ENCODE data around the gene FOXN3. TPM values are rescaled to one million over a fixed set of nuclear protein-coding genes. Genes with fewer than 3 reads are reported as not detected.

The FOXN3 gene
- total RNA-seq, 4 donors from 2014 or later = 99.6 to 172 (median 103) TPM

GRCh38 chr14:89409961-89410360 lies 7.1 kb downstream of the FOXN3 start:
- Histone ChIP-seq H3K27me3 (no peaks in the 10 kb centered on the region), H3K4me1 (peaks cover 60 to 63% of the 10 kb centered on the region in 2 donors), H3K36me3 (peaks cover 0 to 19% of the 10 kb centered on the region in 2 donors), H3K4me3 (no peak overlapping the region), H3K9me3 (no peaks in the 10 kb centered on the region), H3K27ac (peak overlapping the region; percentile 56 to 82 (median 75))
- in situ Hi-C loops (cut with MboI; ENCODE audit: low sequenced_read_pairs in 4 of 4) = loop anchor here in 3 of 4 donors (10.0 to 25.0 kb wide), 3 partner anchors 225 to 373 kb away; no protein-coding TSS in a partner anchor
- TF ChIP-seq CTCF (IDR thresholded peaks at IDR 0.05 in 4 of 5, conservative IDR thresholded peaks at IDR 0.05 in 1 of 5) (no peak), POLR2A (IDR thresholded peaks at IDR 0.05) (no peak)
- intact Hi-C loops (cut with DNase I; ENCODE audit: low total_unique reads) = loop anchor here (10.0 kb wide), 1 partner anchor 385 kb away; no protein-coding TSS in a partner anchor
- ATAC-seq (no peak), DNase-seq (no peak)

GRCh38 chr14:89408907-89409700 lies 7.9 kb downstream of the FOXN3 start:
- DNase-seq = no peak
- H3K9me3 ChIP-seq = no peaks in the 10 kb centered on the region
- peak; percentile 57 to 70 for ATAC-seq
- peaks cover 0 to 19% of the 10 kb centered on the region in 2 donors for H3K36me3 ChIP-seq
- H3K27ac ChIP-seq = peak overlapping the region; percentile 56 to 82 (median 75)
- in situ Hi-C loops (cut with MboI; ENCODE audit: low sequenced_read_pairs in 4 of 4) (loop anchor here in 2 of 4 donors (25.0 kb wide), 1 partner anchor 372 kb away; no protein-coding TSS in a partner anchor), intact Hi-C loops (cut with DNase I; ENCODE audit: low total_unique reads) (no loop called here)
- peaks cover 56 to 59% of the 10 kb centered on the region in 2 donors for H3K4me1 ChIP-seq
- no peak overlapping the region for H3K4me3 ChIP-seq
- H3K27me3 ChIP-seq = no peaks in the 10 kb centered on the region
- TF ChIP-seq CTCF (IDR thresholded peaks at IDR 0.05 in 4 of 5, conservative IDR thresholded peaks at IDR 0.05 in 1 of 5) (no peak), POLR2A (IDR thresholded peaks at IDR 0.05) (no peak)

- Histone ChIP-seq H3K36me3 (peaks cover 0 to 19% of the 10 kb centered on the region in 2 donors), H3K27ac (peak overlapping the region; percentile 56 to 82 (median 75)), H3K27me3 (no peaks in the 10 kb centered on the region), H3K9me3 (no peaks in the 10 kb centered on the region), H3K4me3 (no peak overlapping the region), H3K4me1 (peaks cover 55 to 58% of the 10 kb centered on the region in 2 donors)
- intact Hi-C loops (cut with DNase I; ENCODE audit: low total_unique reads) = no loop called here
- DNase-seq = no peak
- no peak for TF ChIP-seq POLR2A (IDR thresholded peaks at IDR 0.05)
- no peak for TF ChIP-seq CTCF (IDR thresholded peaks at IDR 0.05 in 4 of 5, conservative IDR thresholded peaks at IDR 0.05 in 1 of 5)
- in situ Hi-C loops (cut with MboI; ENCODE audit: low sequenced_read_pairs in 4 of 4) = loop anchor here in 2 of 4 donors (25.0 kb wide), 1 partner anchor 371 kb away; no protein-coding TSS in a partner anchor
- no peak for ATAC-seq
These were observed 9.2 kb downstream of the FOXN3 start for GRCh38 chr14:89407856-89408255.

GRCh38 chr14:89406941-89407340 lies 10.1 kb downstream of the FOXN3 start:
- no peaks in the 10 kb centered on the region for H3K9me3 ChIP-seq
- H3K4me1 ChIP-seq = peaks cover 61 to 62% of the 10 kb centered on the region in 2 donors
- no peak for TF ChIP-seq CTCF (IDR thresholded peaks at IDR 0.05 in 4 of 5, conservative IDR thresholded peaks at IDR 0.05 in 1 of 5)
- TF ChIP-seq POLR2A (IDR thresholded peaks at IDR 0.05) = no peak
- intact Hi-C loops (cut with DNase I; ENCODE audit: low total_unique reads) (no loop called here), in situ Hi-C loops (cut with MboI; ENCODE audit: low sequenced_read_pairs in 4 of 4) (loop anchor here in 2 of 4 donors (25.0 kb wide), 1 partner anchor 370 kb away; no protein-coding TSS in a partner anchor)
- no peak overlapping the region for H3K4me3 ChIP-seq
- no peak for DNase-seq
- peak overlapping the region; percentile 56 to 82 (median 75) for H3K27ac ChIP-seq
- peak in 1 of 2 donors; percentile 52 for ATAC-seq
- H3K36me3 ChIP-seq = peaks cover 0 to 16% of the 10 kb centered on the region in 2 donors
- H3K27me3 ChIP-seq = no peaks in the 10 kb centered on the region

Data from gastrocnemius medialis (tissue), 4 donors.